ENCODE measurements around the gene SASH1. TPM values are rescaled to one million over a fixed set of nuclear protein-coding genes. Genes with fewer than 3 reads are reported as not detected.

Gene SASH1
- total RNA-seq, 1 experiment from 2014 or later: 6.6 TPM

DNA sequence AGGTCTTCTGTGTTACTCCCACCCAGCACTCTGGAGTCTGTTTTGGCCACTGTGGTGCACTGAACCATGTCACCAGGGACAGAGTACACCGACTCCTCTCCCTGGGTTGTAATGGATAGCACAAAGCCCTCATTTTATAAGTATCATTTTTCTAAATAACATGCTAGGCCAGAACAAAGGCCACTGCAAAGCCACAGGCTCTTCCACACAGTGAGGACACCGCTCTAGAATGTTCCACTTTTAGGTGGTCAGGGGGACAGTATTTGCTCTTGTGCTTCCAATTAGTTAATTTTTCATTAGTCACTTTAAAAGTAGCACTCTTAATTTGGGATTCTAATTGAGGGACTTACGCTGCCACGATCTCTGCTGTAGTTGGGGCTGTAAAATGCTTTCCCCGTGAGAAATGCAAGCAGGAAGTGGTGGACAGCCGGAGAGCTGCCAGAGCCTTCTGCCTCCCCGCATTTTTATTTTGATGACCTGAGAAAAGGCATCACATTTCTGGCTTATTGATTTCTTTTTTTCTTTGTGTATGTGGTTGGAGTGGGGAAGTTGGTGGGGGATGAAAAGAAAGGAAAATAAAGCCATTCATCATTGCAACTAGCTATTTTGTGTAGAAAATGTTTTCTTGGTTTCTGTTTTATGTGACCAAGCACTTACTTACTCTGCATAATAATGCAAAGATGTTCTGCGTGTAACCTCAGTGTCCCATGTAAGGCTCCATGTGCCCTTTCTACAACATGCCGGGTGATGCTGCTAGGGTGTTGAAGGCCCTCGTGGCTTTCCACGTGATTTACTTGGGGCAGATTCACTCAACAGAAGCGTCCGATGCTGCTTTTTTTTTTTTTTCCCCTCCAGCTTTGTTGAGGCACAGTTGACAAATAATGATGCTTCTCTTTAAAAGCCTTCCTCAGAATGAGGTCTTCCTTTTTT is 195.9 kb downstream of the SASH1 start:
- H3K27ac ChIP-seq (ENCODE audit: low read length): no peak overlapping the region
- ChIA-PET POLR2A (no interaction called here), CTCF (interaction anchor here (0.6 kb wide), 1 partner anchor 22 kb away, joined by 3 read pairs; no protein-coding TSS in a partner anchor)
- no peaks in the 10 kb centered on the region for H3K36me3 ChIP-seq (ENCODE audit: control insufficient read depth, insufficient read depth, low read length)
- H3K4me3 ChIP-seq (ENCODE audit: low read depth in 2 of 2, low read length in 2 of 2): no peak overlapping the region
- no peaks in the 10 kb centered on the region for H3K27me3 ChIP-seq (ENCODE audit: control insufficient read depth, insufficient read depth, low read length)
- BruUV-seq (replicated peaks): no TSS peak
- DNase-seq (ENCODE audit: low read depth, low spot score) (no peak), ATAC-seq (no peak)
- H3K9me3 ChIP-seq (ENCODE audit: control insufficient read depth, insufficient read depth, low read depth, low read length): no peaks in the 10 kb centered on the region
- in situ Hi-C loops (cut with HindIII; ENCODE audit: low pct_unique_long_range_greater_than_20kb, low sequenced_read_pairs): no loop called here
- TF ChIP-seq, protein P1, sequence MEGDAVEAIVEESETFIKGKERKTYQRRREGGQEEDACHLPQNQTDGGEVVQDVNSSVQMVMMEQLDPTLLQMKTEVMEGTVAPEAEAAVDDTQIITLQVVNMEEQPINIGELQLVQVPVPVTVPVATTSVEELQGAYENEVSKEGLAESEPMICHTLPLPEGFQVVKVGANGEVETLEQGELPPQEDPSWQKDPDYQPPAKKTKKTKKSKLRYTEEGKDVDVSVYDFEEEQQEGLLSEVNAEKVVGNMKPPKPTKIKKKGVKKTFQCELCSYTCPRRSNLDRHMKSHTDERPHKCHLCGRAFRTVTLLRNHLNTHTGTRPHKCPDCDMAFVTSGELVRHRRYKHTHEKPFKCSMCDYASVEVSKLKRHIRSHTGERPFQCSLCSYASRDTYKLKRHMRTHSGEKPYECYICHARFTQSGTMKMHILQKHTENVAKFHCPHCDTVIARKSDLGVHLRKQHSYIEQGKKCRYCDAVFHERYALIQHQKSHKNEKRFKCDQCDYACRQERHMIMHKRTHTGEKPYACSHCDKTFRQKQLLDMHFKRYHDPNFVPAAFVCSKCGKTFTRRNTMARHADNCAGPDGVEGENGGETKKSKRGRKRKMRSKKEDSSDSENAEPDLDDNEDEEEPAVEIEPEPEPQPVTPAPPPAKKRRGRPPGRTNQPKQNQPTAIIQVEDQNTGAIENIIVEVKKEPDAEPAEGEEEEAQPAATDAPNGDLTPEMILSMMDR (IDR thresholded peaks at IDR 0.05): no peak
- TF ChIP-seq, protein P2, sequence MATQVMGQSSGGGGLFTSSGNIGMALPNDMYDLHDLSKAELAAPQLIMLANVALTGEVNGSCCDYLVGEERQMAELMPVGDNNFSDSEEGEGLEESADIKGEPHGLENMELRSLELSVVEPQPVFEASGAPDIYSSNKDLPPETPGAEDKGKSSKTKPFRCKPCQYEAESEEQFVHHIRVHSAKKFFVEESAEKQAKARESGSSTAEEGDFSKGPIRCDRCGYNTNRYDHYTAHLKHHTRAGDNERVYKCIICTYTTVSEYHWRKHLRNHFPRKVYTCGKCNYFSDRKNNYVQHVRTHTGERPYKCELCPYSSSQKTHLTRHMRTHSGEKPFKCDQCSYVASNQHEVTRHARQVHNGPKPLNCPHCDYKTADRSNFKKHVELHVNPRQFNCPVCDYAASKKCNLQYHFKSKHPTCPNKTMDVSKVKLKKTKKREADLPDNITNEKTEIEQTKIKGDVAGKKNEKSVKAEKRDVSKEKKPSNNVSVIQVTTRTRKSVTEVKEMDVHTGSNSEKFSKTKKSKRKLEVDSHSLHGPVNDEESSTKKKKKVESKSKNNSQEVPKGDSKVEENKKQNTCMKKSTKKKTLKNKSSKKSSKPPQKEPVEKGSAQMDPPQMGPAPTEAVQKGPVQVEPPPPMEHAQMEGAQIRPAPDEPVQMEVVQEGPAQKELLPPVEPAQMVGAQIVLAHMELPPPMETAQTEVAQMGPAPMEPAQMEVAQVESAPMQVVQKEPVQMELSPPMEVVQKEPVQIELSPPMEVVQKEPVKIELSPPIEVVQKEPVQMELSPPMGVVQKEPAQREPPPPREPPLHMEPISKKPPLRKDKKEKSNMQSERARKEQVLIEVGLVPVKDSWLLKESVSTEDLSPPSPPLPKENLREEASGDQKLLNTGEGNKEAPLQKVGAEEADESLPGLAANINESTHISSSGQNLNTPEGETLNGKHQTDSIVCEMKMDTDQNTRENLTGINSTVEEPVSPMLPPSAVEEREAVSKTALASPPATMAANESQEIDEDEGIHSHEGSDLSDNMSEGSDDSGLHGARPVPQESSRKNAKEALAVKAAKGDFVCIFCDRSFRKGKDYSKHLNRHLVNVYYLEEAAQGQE (IDR thresholded peaks at IDR 0.05; ENCODE audit: insufficient read depth in 1 of 2, low read depth in 2 of 2, low read length in 1 of 2): no peak
- TF ChIP-seq SIN3A (IDR thresholded peaks at IDR 0.05; ENCODE audit: borderline replicate concordance, insufficient read depth, low read depth, low read length) (no peak), POLR2AphosphoS5 (IDR thresholded peaks at IDR 0.05; ENCODE audit: low read depth, low read length) (no peak), TCF7L2 (IDR thresholded peaks at IDR 0.05; ENCODE audit: low read depth, low read length) (no peak)
- no peaks in the 10 kb centered on the region for H3K4me1 ChIP-seq (ENCODE audit: control insufficient read depth, insufficient read depth, low read length)
- intact Hi-C loops (cut with micrococcal nuclease; ENCODE audit: unreplicated experiment): no loop called here

DNA sequence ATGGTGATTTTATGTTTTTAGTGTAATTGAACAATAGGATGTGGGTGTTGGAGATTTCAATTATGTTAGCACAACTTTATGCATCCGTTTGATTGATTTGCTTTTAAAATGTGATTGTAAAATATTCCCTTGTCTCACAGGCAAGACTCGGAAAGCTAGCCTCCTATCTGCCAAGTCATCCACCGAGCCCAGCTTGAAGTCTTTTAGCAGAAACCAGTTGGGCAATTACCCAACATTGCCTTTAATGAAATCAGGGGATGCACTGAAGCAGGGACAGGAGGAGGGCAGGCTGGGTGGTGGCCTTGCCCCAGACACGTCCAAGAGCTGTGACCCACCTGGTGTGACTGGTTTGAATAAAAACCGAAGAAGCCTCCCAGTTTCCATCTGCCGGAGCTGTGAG is 200.9 kb downstream of the SASH1 start:
- Histone ChIP-seq H3K36me3 (ENCODE audit: control insufficient read depth, insufficient read depth, low read length) (no peaks in the 10 kb centered on the region), H3K27ac (ENCODE audit: low read length) (no peak overlapping the region), H3K4me3 (ENCODE audit: low read depth in 2 of 2, low read length in 2 of 2) (no peak overlapping the region), H3K27me3 (ENCODE audit: control insufficient read depth, insufficient read depth, low read length) (no peaks in the 10 kb centered on the region), H3K9me3 (ENCODE audit: control insufficient read depth, insufficient read depth, low read depth, low read length) (no peaks in the 10 kb centered on the region), H3K4me1 (ENCODE audit: control insufficient read depth, insufficient read depth, low read length) (no peaks in the 10 kb centered on the region)
- no peak for DNase-seq (ENCODE audit: low read depth, low spot score)
- CTCF ChIA-PET: no interaction called here
- POLR2A ChIA-PET: no interaction called here
- in situ Hi-C loops (cut with HindIII; ENCODE audit: low pct_unique_long_range_greater_than_20kb, low sequenced_read_pairs) (no loop called here), intact Hi-C loops (cut with micrococcal nuclease; ENCODE audit: unreplicated experiment) (no loop called here)
- no TSS peak for BruUV-seq (replicated peaks)
- no peak for ATAC-seq
- TF ChIP-seq POLR2AphosphoS5 (IDR thresholded peaks at IDR 0.05; ENCODE audit: low read depth, low read length) (no peak), SIN3A (IDR thresholded peaks at IDR 0.05; ENCODE audit: borderline replicate concordance, insufficient read depth, low read depth, low read length) (no peak)
- TF ChIP-seq, protein P1 (IDR thresholded peaks at IDR 0.05): no peak
- TF ChIP-seq, protein P2 (IDR thresholded peaks at IDR 0.05; ENCODE audit: insufficient read depth in 1 of 2, low read depth in 2 of 2, low read length in 1 of 2): no peak
